Smooth muscle cell (in vitro differentiated cells): ENCODE results near the gene RNF223. TPM values are rescaled to one million over a fixed set of nuclear protein-coding genes. Genes with fewer than 3 reads are reported as not detected.

ENCODE experiments used
- DNase-seq: peaks from one replicate; lab custom pipeline; 2025; ENCODE audit not compliant: unreplicated experiment; lab: John Stamatoyannopoulos, UW
- H2AFZ ChIP-seq: fragments of 200-600 bp; sonication (generic); 2 replicates; pipeline ENCODE4 v1.6.0; 2016; ENCODE audit warnings: antibody characterized with exemption, low read depth, mild to moderate bottlenecking
- H3F3A ChIP-seq: fragments of 200-600 bp; sonication (generic); 2 replicates; pipeline ENCODE4 v1.6.0; 2017; ENCODE audit warnings: antibody characterized with exemption, low read depth
- H3K27ac ChIP-seq: fragments of 200-600 bp; sonication (generic); 2 replicates; pipeline ENCODE4 v1.5.1; 2016; ENCODE audit warnings: low read depth, mild to moderate bottlenecking
- H3K27me3 ChIP-seq: fragments of 200-600 bp; sonication (generic); 2 replicates; pipeline ENCODE4 v1.6.1; 2016; ENCODE audit warnings: low read depth, mild to moderate bottlenecking
- H3K36me3 ChIP-seq: fragments of 200-600 bp; sonication (generic); 2 replicates; pipeline ENCODE4 v1.5.1; 2016; ENCODE audit warnings: low read depth
- H3K4me1 ChIP-seq: fragments of 200-600 bp; sonication (generic); 2 replicates; pipeline ENCODE4 v1.5.1; 2016; ENCODE audit warnings: low read depth
- H3K4me2 ChIP-seq: fragments of 200-600 bp; sonication (generic); 2 replicates; pipeline ENCODE4 v1.6.0; 2016; ENCODE audit warnings: mild to moderate bottlenecking
- H3K4me3 ChIP-seq: fragments of 200-600 bp; sonication (generic); 2 replicates; pipeline ENCODE4 v1.5.1; 2016; ENCODE audit warnings: mild to moderate bottlenecking
- H3K79me2 ChIP-seq: fragments of 200-600 bp; sonication (generic); 2 replicates; pipeline ENCODE4 v1.6.0; 2016; ENCODE audit warnings: low read depth, mild to moderate bottlenecking
- H3K9ac ChIP-seq: fragments of 200-600 bp; sonication (generic); 2 replicates; pipeline ENCODE4 v1.6.0; 2016; ENCODE audit warnings: low read depth
- H3K9me3 ChIP-seq: fragments of 200-600 bp; sonication (generic); replicated peaks from 2 replicates; pipeline ENCODE4 v1.5.1; 2016; ENCODE audit warnings: low read depth
- H4K20me1 ChIP-seq: fragments of 200-600 bp; sonication (generic); 2 replicates; pipeline ENCODE4 v1.6.0; 2016; ENCODE audit warnings: low read depth
- whole genome bisulfite sequencing: methylation state at CpG from one replicate; pipeline ENCODE4 v1.1.7; 2016; ENCODE audit warnings: low lambda C conversion rate; 5-methylcytosine and 5-hydroxymethylcytosine counted together
- polyA plus RNA-seq: library from polyadenylated mRNA; unstranded; fragments of >200 nt; fragmentation: Nextera tagmentation; extraction: Ambion mirVana; gene quantifications from 2 replicates; pipeline ENCODE4 v1.2.1, GENCODE V29; 2016
- total RNA-seq: library from RNA; depleted of rRNA; stranded (reverse); fragments of >200 nt; gene quantifications from 2 replicates; pipeline ENCODE4 v1.2.3, GENCODE V29; 2014
- TF ChIP-seq, protein P1 (sequence below): fragments of 200-600 bp; sonication (generic); IDR thresholded peaks from 2 replicates; pipeline ENCODE4 v1.5.1; 2017; ENCODE audit warnings: borderline replicate concordance, mild to moderate bottlenecking, antibody characterized with exemption; ENCODE audit not compliant: insufficient read depth, poor library complexity, severe bottlenecking

RNF223 gene
- total and polyA plus RNA-seq, 2 experiments from 2014 or later, result 1.6 to 4.3 TPM

- Histone ChIP-seq H3K27me3 (no peaks in the 10 kb centered on the region), H3F3A (no peaks in the 10 kb centered on the region), H3K4me1 (no peaks in the 10 kb centered on the region), H3K36me3 (no peaks in the 10 kb centered on the region), H3K27ac (no peak overlapping the region), H3K9me3 (no peaks in the 10 kb centered on the region), H4K20me1 (no peaks in the 10 kb centered on the region), H3K4me3 (no peak overlapping the region), H3K9ac (no peak overlapping the region), H2AFZ (no peak overlapping the region), H3K79me2 (no peaks in the 10 kb centered on the region), H3K4me2 (no peak overlapping the region)
- TF ChIP-seq, protein P1, sequence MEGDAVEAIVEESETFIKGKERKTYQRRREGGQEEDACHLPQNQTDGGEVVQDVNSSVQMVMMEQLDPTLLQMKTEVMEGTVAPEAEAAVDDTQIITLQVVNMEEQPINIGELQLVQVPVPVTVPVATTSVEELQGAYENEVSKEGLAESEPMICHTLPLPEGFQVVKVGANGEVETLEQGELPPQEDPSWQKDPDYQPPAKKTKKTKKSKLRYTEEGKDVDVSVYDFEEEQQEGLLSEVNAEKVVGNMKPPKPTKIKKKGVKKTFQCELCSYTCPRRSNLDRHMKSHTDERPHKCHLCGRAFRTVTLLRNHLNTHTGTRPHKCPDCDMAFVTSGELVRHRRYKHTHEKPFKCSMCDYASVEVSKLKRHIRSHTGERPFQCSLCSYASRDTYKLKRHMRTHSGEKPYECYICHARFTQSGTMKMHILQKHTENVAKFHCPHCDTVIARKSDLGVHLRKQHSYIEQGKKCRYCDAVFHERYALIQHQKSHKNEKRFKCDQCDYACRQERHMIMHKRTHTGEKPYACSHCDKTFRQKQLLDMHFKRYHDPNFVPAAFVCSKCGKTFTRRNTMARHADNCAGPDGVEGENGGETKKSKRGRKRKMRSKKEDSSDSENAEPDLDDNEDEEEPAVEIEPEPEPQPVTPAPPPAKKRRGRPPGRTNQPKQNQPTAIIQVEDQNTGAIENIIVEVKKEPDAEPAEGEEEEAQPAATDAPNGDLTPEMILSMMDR, result no peak
- WGBS, result 98% methylated on average over 35 of the region's 57 CpGs
- no peak for DNase-seq
Measured at GRCh38 chr1:1049318-1050165, 24.6 kb downstream of the RNF223 start.

DNA sequence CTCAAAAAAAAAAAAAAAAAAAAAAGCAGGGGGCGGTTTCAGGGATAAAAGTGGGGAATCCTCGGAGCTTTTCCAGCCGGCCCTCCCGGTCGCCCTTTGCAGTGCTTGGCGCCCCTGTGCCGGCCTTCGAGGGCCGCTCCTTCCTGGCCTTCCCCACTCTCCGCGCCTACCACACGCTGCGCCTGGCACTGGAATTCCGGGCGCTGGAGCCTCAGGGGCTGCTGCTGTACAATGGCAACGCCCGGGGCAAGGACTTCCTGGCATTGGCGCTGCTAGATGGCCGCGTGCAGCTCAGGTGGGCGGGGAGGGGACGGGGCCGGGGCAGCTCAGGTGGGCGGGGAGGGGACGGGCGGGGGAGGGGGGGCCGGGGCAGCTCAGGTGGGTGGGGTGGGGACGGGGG is 25.3 kb downstream of the RNF223 start:
- H3K4me3 ChIP-seq, result no peak overlapping the region
- H3K9ac ChIP-seq, result no peak overlapping the region
- no peaks in the 10 kb centered on the region for H3K4me1 ChIP-seq
- no peaks in the 10 kb centered on the region for H3K9me3 ChIP-seq
- no peaks in the 10 kb centered on the region for H3K79me2 ChIP-seq
- H3K27ac ChIP-seq, result no peak overlapping the region
- H3K27me3 ChIP-seq, result no peaks in the 10 kb centered on the region
- H3F3A ChIP-seq, result no peaks in the 10 kb centered on the region
- DNase-seq, result no peak
- H4K20me1 ChIP-seq, result no peaks in the 10 kb centered on the region
- 95% methylated on average over 23 of the region's 28 CpGs for WGBS
- no peak overlapping the region for H2AFZ ChIP-seq
- H3K4me2 ChIP-seq, result no peak overlapping the region
- TF ChIP-seq, protein P1, result no peak
- H3K36me3 ChIP-seq, result no peaks in the 10 kb centered on the region

DNA sequence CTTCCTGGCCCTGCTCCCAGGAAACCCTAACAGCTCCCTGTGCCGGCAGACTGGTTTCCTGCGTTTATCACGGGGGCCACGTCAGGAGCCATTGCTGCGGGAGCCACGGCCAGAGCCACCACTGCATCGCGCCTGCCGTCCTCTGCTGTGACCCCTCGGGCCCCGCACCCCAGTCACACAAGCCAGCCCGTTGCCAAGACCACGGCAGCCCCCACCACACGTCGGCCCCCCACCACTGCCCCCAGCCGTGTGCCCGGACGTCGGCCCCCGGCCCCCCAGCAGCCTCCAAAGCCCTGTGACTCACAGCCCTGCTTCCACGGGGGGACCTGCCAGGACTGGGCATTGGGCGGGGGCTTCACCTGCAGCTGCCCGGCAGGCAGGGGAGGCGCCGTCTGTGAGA is 26.1 kb downstream of the RNF223 start:
- no peaks in the 10 kb centered on the region for H3K36me3 ChIP-seq
- WGBS, result 90% methylated on average over 2 of the region's 25 CpGs

More for the DNA sequence above, 26.1 kb downstream of the RNF223 start:
- H3K27ac ChIP-seq, result no peak overlapping the region
- no peak overlapping the region for H3K4me3 ChIP-seq
- no peak for DNase-seq
- TF ChIP-seq, protein P1, result no peak
- H3K9me3 ChIP-seq, result no peaks in the 10 kb centered on the region
- no peak overlapping the region for H3K4me2 ChIP-seq
- no peaks in the 10 kb centered on the region for H3K27me3 ChIP-seq
- no peaks in the 10 kb centered on the region for H3K4me1 ChIP-seq
- peaks cover 2% of the 10 kb centered on the region for H4K20me1 ChIP-seq
- no peaks in the 10 kb centered on the region for H3K79me2 ChIP-seq
- no peak overlapping the region for H3K9ac ChIP-seq
- no peak overlapping the region for H2AFZ ChIP-seq
- H3F3A ChIP-seq, result no peaks in the 10 kb centered on the region
